Spinal cord (tissue), 10 donors: Measurements from ENCODE around the gene PNLIPRP3. TPM values are rescaled to one million over a fixed set of nuclear protein-coding genes. Genes with fewer than 3 reads are reported as not detected.

Source experiments
- DNase-seq, 6 donors: peaks; one replicate each; pipeline versions ENCODE4 v3.0.0 to v3.0.0-alpha.2; 2013 to 2015; ENCODE audit warnings: low spot score in 6 of 6, low read depth in 4 of 6
- H3K27ac ChIP-seq: one replicate; pipeline ENCODE4 v1.5.1; 2013; ENCODE audit warnings: low read depth, low read length, control low read depth
- H3K27me3 ChIP-seq: one replicate; pipeline ENCODE4 v1.6.1; 2013; ENCODE audit warnings: low read length; ENCODE audit not compliant: control insufficient read depth, insufficient read depth
- H3K36me3 ChIP-seq: one replicate; pipeline ENCODE4 v1.6.1; 2013; ENCODE audit warnings: low read length; ENCODE audit not compliant: control insufficient read depth, insufficient read depth
- H3K4me1 ChIP-seq: one replicate; pipeline ENCODE4 v1.6.1; 2013; ENCODE audit warnings: low read length; ENCODE audit not compliant: control insufficient read depth, insufficient read depth
- H3K4me3 ChIP-seq: one replicate; pipeline ENCODE4 v1.5.1; 2013; ENCODE audit warnings: low read depth, low read length, control low read depth
- H3K9me3 ChIP-seq: one replicate; pipeline ENCODE4 v1.6.1; 2013; ENCODE audit warnings: low read length; ENCODE audit not compliant: control insufficient read depth, insufficient read depth
- WGBS: methylation state at CpG from one replicate; pipeline ENCODE4 v1.1.5; 2013; ENCODE audit warnings: missing lambda C conversion rate; ENCODE audit not compliant: insufficient coverage; 5-methylcytosine and 5-hydroxymethylcytosine counted together
- polyA plus RNA-seq, 2 donors: library from polyadenylated mRNA; unstranded; fragments of 120-200 nt; gene quantifications; one replicate each; pipeline ENCODE4 v1.2.1, GENCODE V29; 2013; ENCODE audit not compliant: insufficient read length in 2 of 2
- total RNA-seq, 2 donors: library from RNA; depleted of rRNA in 1 of 2; stranded (reverse); fragments of 120-200 nt in 1 of 2; fragments of >200 nt in 1 of 2; gene quantifications; one replicate each; pipeline versions ENCODE4 v1.2.3 to v1.2.4, GENCODE V29; 2013 to 2014
- donor health status: healthy.

PNLIPRP3 gene
- total and polyA plus RNA-seq, 4 donors: not detected

- Histone ChIP-seq H3K9me3 (no peaks in the 10 kb centered on the region), H3K27ac (no peak overlapping the region), H3K4me1 (no peaks in the 10 kb centered on the region), H3K4me3 (no peak overlapping the region), H3K27me3 (no peaks in the 10 kb centered on the region), H3K36me3 (no peaks in the 10 kb centered on the region)
- DNase-seq: no peak
- 80% methylated on average over 1 of the region's 1 CpG for WGBS
Measured at GRCh38 chr10:116487522-116488430, 60.1 kb downstream of the PNLIPRP3 start.

DNA sequence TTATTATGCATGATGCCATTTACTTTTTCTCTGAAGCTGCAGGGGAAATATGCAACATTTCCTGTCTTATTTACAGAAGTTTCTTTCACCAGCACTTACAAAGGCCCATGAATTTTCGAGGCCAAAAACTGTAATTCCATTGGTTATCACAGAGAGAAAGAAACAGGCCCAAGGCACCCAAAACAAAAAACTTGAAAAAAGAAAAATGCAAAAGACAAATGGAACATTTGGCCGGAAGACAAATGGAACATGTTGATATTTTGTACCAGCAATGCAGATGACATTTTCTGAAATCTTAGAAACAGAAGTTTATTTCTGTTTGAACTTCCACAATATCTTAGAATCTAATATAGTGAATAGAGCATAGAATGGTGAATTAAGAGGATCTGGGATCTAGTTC lies 61.8 kb downstream of the PNLIPRP3 start:
- Histone ChIP-seq H3K4me3 (no peak overlapping the region), H3K27ac (no peak overlapping the region), H3K9me3 (no peaks in the 10 kb centered on the region), H3K4me1 (no peaks in the 10 kb centered on the region), H3K27me3 (no peaks in the 10 kb centered on the region), H3K36me3 (no peaks in the 10 kb centered on the region)
- WGBS: no CpG with 5 or more reads among the region's 2 CpGs
- peak in 1 of 6 donors; percentile 50 for DNase-seq

DNA sequence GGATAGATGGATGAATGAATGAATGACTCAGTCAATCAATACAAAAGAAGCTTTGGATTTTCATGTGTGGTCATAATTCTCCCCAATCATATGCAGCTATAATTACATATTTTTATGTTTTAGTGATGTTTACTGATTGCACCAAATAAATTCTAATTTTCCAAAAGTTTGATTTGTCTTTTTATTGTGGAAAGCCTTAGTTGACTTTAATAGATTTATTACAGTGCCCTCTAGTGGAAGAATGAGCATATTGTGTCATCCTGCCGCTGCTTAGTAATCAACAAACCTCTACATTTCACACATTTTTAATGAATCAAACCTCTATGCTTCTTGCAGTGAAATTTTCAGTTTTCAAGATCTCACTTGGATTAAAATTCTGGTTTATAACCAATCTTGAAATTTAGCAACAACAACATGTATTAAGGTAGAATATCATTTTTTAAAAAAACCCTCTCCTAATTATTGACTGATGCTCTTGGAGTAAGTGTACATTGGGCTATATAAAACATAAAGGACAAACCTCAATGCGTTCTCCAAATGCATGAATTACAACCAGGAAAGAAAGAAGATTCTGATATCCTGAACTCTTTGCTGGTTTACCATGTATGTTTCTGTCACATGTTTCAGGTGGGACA lies 62.5 kb downstream of the PNLIPRP3 start:
- Histone ChIP-seq H3K4me1 (no peaks in the 10 kb centered on the region), H3K9me3 (no peaks in the 10 kb centered on the region), H3K36me3 (no peaks in the 10 kb centered on the region), H3K27ac (no peak overlapping the region), H3K27me3 (no peaks in the 10 kb centered on the region), H3K4me3 (no peak overlapping the region)
- DNase-seq: peak in 3 of 6 donors; percentile 13 to 74 (median 51)
- no CpG with 5 or more reads among the region's 2 CpGs for WGBS

DNA sequence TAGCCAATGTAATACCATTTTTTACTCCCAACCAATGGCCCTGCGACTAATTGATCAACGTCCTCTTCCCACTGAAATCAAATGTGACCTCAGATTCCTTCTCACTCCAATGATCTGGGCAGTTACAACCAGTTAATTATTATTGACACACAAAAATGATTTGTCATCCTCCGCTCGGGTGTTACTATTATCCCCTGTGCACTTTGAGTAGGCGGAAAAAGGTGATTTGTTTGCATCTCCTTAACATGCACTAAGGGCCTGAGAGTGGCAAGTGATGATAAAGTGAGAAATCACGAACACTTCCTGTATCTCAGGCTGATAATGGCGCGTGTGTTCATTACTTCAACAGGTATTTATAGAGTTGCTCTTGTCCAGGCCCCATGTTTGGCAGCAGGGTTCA lies 77.1 kb downstream of the PNLIPRP3 start:
- H3K4me1 ChIP-seq: no peaks in the 10 kb centered on the region
- no peak overlapping the region for H3K4me3 ChIP-seq
- no peaks in the 10 kb centered on the region for H3K27me3 ChIP-seq
- no peaks in the 10 kb centered on the region for H3K36me3 ChIP-seq
- DNase-seq: no peak
- 71% methylated on average over 2 of the region's 8 CpGs for WGBS
- H3K9me3 ChIP-seq: no peaks in the 10 kb centered on the region
- H3K27ac ChIP-seq: no peak overlapping the region

GRCh38 chr10:116510565-116510964 lies 82.9 kb downstream of the PNLIPRP3 start:
- Histone ChIP-seq H3K9me3 (no peaks in the 10 kb centered on the region), H3K27me3 (no peaks in the 10 kb centered on the region), H3K4me1 (no peaks in the 10 kb centered on the region), H3K27ac (no peak overlapping the region), H3K36me3 (no peaks in the 10 kb centered on the region), H3K4me3 (no peak overlapping the region)
- DNase-seq: peak in 1 of 6 donors; percentile 52
- WGBS: no CpG with 5 or more reads among the region's 3 CpGs

- Histone ChIP-seq H3K27me3 (no peaks in the 10 kb centered on the region), H3K9me3 (no peaks in the 10 kb centered on the region), H3K4me1 (no peaks in the 10 kb centered on the region), H3K36me3 (no peaks in the 10 kb centered on the region), H3K27ac (no peak overlapping the region), H3K4me3 (no peak overlapping the region)
- DNase-seq: no peak
- WGBS: no CpG with 5 or more reads among the region's 3 CpGs
Measured at GRCh38 chr10:116511365-116511764, 83.7 kb downstream of the PNLIPRP3 start.

- H3K27ac ChIP-seq: no peak overlapping the region
- H3K36me3 ChIP-seq: no peaks in the 10 kb centered on the region
- H3K4me1 ChIP-seq: no peaks in the 10 kb centered on the region
- no peaks in the 10 kb centered on the region for H3K27me3 ChIP-seq
- no peaks in the 10 kb centered on the region for H3K9me3 ChIP-seq
- DNase-seq: peak in 5 of 6 donors; percentile 24 to 89 (median 38)
- no peak overlapping the region for H3K4me3 ChIP-seq
- 58% methylated on average over 3 of the region's 10 CpGs for WGBS
Measured at GRCh38 chr10:116521424-116522290, 94.0 kb downstream of the PNLIPRP3 start.

DNA sequence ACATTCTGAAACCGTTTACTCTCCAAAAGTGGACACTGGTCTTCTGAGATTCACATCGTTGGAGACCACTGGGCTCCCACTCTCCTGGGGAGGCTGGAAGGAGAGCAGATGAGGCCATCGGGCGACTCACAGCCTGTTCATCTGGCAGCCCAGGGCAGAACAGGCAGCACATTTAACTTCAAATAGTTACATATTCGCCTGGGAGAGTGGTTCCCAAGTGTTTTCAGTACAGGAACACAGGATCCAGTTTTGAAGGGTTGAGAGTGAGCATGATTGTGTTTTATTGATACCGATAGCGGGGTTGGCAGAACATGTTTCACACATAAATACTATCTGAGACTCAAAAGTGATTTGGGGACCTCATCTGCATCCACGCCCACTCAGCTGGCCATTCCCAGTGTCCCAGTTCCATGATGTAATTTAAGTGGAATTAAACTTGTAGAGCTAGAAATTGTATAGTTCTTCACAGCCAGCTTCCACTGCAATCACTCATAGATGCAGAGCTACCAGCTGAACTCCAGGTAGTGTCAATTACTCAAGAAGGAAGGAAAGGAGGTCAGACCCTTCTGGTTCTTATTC lies 95.2 kb downstream of the PNLIPRP3 start:
- Histone ChIP-seq H3K27me3 (no peaks in the 10 kb centered on the region), H3K4me3 (no peak overlapping the region), H3K36me3 (no peaks in the 10 kb centered on the region), H3K27ac (no peak overlapping the region), H3K9me3 (no peaks in the 10 kb centered on the region), H3K4me1 (no peaks in the 10 kb centered on the region)
- DNase-seq: no peak
- WGBS: 73% methylated on average over 3 of the region's 8 CpGs

DNA sequence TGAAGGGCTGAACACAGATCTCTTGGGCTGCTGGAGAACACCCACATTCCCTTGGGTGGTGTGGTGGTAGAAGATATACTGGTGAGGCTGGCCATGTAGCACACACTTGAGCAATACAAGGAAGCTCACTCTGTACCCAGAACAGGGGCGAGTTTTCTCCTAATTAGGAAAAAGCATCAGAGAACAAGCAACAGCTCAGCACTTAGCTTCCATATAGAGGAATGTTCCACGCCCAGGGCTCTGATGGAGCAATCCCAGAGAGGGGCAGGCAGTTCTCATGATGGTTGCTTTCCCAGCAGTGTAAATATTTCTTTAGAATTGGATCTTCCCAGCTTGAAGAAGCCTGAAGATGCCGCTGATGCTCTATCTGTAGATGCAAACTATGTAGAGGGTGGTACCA lies 97.1 kb downstream of the PNLIPRP3 start:
- WGBS: 100% methylated on average over 1 of the region's 3 CpGs
- Histone ChIP-seq H3K36me3 (no peaks in the 10 kb centered on the region), H3K4me3 (no peak overlapping the region), H3K4me1 (no peaks in the 10 kb centered on the region), H3K9me3 (no peaks in the 10 kb centered on the region), H3K27ac (no peak overlapping the region), H3K27me3 (no peaks in the 10 kb centered on the region)
- no peak for DNase-seq
